ENCODE data around the gene DNAH14.
"Not testable (repeated sequence)": the region's sequence is repeated elsewhere in the genome, so short reads cannot be mapped to it uniquely, and the experiment has no call there.

Gene DNAH14

DNA sequence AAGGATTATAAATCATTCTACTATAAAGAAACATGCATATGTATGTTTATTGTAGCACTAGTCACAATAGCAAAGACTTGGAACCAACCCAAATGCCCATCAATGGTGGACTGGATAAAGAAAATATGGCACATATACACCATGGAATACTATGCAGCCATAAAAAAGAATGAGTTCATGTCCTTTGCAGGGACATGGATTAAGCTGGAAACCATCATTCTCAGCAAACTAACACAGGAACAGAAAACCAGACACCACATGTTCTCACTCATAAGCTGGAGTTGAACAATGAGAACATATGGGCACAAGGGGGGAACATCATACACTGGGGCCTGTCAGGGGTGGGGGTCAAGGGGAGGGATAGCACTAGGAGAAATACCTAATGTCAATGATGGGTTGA is 300.0 kb downstream of the DNAH14 start:
- not testable (repeated sequence) for H3K36me3 ChIP-seq (ENCODE audit: control insufficient read depth, insufficient read depth, low read length); H3K27me3 ChIP-seq (ENCODE audit: control insufficient read depth, insufficient read depth, low read length, poor library complexity, severe bottlenecking); H3K9me3 ChIP-seq (ENCODE audit: control insufficient read depth, low read length); H3K4me3 ChIP-seq (ENCODE audit: insufficient read depth, low read depth, low read length); H3K4me1 ChIP-seq (ENCODE audit: control insufficient read depth, insufficient read depth, low read length); H3K27ac ChIP-seq (ENCODE audit: insufficient read depth, low read depth, low read length, poor library complexity, severe bottlenecking)

DNA sequence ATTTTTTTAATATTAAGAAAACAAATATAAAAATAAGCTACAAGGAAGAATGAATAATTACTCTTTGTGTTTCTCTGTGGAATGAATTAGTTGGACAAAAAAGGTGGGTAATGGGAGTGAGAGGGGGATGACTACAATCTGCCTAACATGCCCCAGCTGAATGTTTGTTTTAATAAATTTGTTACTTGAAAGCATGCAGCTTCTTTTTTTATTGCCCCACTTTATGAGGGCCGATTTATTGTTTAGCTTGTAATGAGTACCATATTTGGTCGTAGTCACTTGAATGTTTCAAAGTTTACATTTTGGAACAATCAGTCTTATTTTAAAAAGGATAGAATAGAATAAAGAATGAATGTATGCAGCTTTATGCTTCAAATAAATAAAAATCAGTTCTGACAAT is 301.0 kb downstream of the DNAH14 start:
- Histone ChIP-seq H3K27me3 (ENCODE audit: control insufficient read depth, insufficient read depth, low read length, poor library complexity, severe bottlenecking) (no peaks in the 10 kb centered on the region), H3K27ac (ENCODE audit: insufficient read depth, low read depth, low read length, poor library complexity, severe bottlenecking) (no peak overlapping the region), H3K36me3 (ENCODE audit: control insufficient read depth, insufficient read depth, low read length) (no peaks in the 10 kb centered on the region), H3K4me1 (ENCODE audit: control insufficient read depth, insufficient read depth, low read length) (no peaks in the 10 kb centered on the region), H3K9me3 (ENCODE audit: control insufficient read depth, low read length) (no peaks in the 10 kb centered on the region), H3K4me3 (ENCODE audit: insufficient read depth, low read depth, low read length) (no peak overlapping the region)
- 83 to 100% methylated on average over 1 to 2 of the region's 2 CpGs for WGBS, 2 experiments

DNA sequence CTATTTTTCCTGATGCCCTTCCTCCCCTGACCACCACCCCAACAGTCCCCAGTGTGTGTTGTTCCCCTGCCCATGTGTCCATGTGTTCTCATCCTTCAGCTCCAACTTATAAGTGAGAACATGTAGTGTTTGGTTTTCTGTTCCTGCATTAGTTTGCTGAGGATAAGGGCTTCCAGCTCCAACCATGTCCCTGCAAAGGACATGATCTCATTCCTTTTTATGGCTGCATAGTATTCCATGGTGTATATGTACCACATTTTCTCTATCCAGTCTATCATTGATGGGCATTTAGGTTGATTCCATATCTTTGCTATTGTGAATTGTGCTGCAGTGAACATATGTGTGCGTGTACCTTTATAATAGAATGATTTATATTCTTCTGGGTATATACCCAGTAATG is 303.5 kb downstream of the DNAH14 start:
- WGBS, 2 experiments, result 88 to 100% methylated on average over 1 of the region's 1 CpG
- not testable (repeated sequence) for H3K9me3 ChIP-seq (ENCODE audit: control insufficient read depth, low read length); H3K36me3 ChIP-seq (ENCODE audit: control insufficient read depth, insufficient read depth, low read length); H3K27me3 ChIP-seq (ENCODE audit: control insufficient read depth, insufficient read depth, low read length, poor library complexity, severe bottlenecking); H3K27ac ChIP-seq (ENCODE audit: insufficient read depth, low read depth, low read length, poor library complexity, severe bottlenecking); H3K4me1 ChIP-seq (ENCODE audit: control insufficient read depth, insufficient read depth, low read length); H3K4me3 ChIP-seq (ENCODE audit: insufficient read depth, low read depth, low read length)

DNA sequence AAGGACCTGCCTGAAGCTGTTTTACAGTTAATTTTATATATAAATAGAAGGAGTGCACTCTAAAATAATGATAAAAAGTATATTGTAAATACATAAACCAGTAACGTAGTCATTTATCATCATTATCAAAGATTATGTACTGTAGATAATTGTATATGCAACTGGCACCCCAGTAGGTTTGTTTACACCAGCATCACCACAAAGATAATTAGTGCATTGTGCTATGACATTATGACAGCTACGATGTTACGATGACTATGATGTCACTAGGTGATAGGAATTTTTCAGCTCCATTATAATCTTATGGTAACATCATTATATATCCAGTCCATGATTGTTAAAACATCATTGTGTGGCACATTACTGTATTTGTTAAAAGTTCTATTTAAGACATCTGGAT is 313.1 kb downstream of the DNAH14 start:
- no peaks in the 10 kb centered on the region for H3K36me3 ChIP-seq (ENCODE audit: control insufficient read depth, insufficient read depth, low read length)
- H3K4me3 ChIP-seq (ENCODE audit: insufficient read depth, low read depth, low read length), result no peak overlapping the region
- H3K27me3 ChIP-seq (ENCODE audit: control insufficient read depth, insufficient read depth, low read length, poor library complexity, severe bottlenecking), result no peaks in the 10 kb centered on the region
- H3K27ac ChIP-seq (ENCODE audit: insufficient read depth, low read depth, low read length, poor library complexity, severe bottlenecking), result no peak overlapping the region
- no peaks in the 10 kb centered on the region for H3K4me1 ChIP-seq (ENCODE audit: control insufficient read depth, insufficient read depth, low read length)
- H3K9me3 ChIP-seq (ENCODE audit: control insufficient read depth, low read length), result no peaks in the 10 kb centered on the region
- WGBS, 2 experiments, result 97 to 100% methylated on average over 2 to 3 of the region's 3 CpGs

DNA sequence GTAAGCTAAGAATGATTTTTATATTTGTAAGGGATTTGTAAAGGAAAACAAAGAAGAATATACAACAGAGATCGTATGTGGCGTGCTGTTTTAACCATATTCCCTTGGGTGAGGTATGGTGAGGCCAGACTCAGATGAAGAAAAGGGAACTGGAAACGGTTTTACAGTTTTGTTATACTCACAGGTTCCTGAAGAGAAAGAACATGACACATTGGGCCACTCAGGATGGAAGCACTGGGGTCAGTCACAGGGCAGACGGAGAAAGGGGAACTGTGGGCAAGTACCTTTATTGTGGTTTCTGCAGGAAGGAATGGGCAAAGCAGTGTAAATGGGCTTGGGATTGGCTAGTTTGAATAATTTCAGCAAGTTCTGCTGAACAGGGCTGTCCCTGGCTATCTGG is 321.0 kb downstream of the DNAH14 start:
- WGBS, 2 experiments, result 88 to 90% methylated on average over 4 of the region's 4 CpGs
- Histone ChIP-seq H3K27ac (ENCODE audit: insufficient read depth, low read depth, low read length, poor library complexity, severe bottlenecking) (no peak overlapping the region), H3K4me1 (ENCODE audit: control insufficient read depth, insufficient read depth, low read length) (no peaks in the 10 kb centered on the region), H3K4me3 (ENCODE audit: insufficient read depth, low read depth, low read length) (no peak overlapping the region), H3K36me3 (ENCODE audit: control insufficient read depth, insufficient read depth, low read length) (no peaks in the 10 kb centered on the region), H3K9me3 (ENCODE audit: control insufficient read depth, low read length) (no peaks in the 10 kb centered on the region), H3K27me3 (ENCODE audit: control insufficient read depth, insufficient read depth, low read length, poor library complexity, severe bottlenecking) (no peaks in the 10 kb centered on the region)

DNA sequence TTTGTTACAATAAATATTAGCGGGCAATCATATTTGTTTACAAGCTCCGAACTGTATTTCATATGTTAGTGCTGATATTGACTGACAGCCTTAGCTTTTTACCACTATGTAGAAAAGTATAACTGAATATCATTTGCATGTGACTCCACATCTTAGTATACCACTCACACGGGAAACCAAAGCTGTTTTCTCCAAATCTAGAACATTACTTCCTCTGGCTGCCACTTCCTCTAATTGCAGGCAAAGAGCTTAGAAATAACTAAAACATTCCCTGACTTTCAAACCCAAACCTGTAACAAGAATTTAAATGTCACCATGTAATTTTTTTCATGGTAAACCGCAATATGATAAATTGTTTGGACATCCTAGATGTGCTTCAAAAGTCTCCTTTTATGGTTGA is 323.7 kb downstream of the DNAH14 start:
- WGBS, 2 experiments, result 87 to 90% methylated on average over 1 to 3 of the region's 4 CpGs
- no peak overlapping the region for H3K27ac ChIP-seq (ENCODE audit: insufficient read depth, low read depth, low read length, poor library complexity, severe bottlenecking)
- H3K4me1 ChIP-seq (ENCODE audit: control insufficient read depth, insufficient read depth, low read length), result no peaks in the 10 kb centered on the region
- no peaks in the 10 kb centered on the region for H3K36me3 ChIP-seq (ENCODE audit: control insufficient read depth, insufficient read depth, low read length)
- no peaks in the 10 kb centered on the region for H3K27me3 ChIP-seq (ENCODE audit: control insufficient read depth, insufficient read depth, low read length, poor library complexity, severe bottlenecking)
- H3K4me3 ChIP-seq (ENCODE audit: insufficient read depth, low read depth, low read length), result no peak overlapping the region
- no peaks in the 10 kb centered on the region for H3K9me3 ChIP-seq (ENCODE audit: control insufficient read depth, low read length)

DNA sequence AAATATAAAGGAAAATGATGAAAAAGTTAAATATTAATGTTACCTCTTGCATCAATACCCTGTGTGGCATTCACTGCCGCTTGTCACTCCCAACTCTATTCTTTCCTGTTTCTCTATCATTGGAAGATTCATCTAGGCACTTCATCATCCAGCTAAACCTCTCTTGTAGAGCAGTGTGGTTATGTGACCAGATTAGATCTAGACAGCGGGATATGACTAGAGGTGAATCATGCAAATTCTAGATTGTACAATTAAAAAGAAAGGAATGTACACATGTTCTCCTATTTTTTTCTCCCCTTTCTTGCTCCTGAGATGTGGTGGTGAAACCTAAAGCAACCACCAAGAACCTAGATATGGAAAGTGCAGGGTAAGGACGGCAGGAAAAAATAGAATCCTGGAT is 324.3 kb downstream of the DNAH14 start:
- H3K36me3 ChIP-seq (ENCODE audit: control insufficient read depth, insufficient read depth, low read length), result no peaks in the 10 kb centered on the region
- no peaks in the 10 kb centered on the region for H3K9me3 ChIP-seq (ENCODE audit: control insufficient read depth, low read length)
- no peaks in the 10 kb centered on the region for H3K4me1 ChIP-seq (ENCODE audit: control insufficient read depth, insufficient read depth, low read length)
- H3K4me3 ChIP-seq (ENCODE audit: insufficient read depth, low read depth, low read length), result no peak overlapping the region
- no peaks in the 10 kb centered on the region for H3K27me3 ChIP-seq (ENCODE audit: control insufficient read depth, insufficient read depth, low read length, poor library complexity, severe bottlenecking)
- 97% methylated on average over 3 of the region's 3 CpGs for WGBS, 2 experiments
- no peak overlapping the region for H3K27ac ChIP-seq (ENCODE audit: insufficient read depth, low read depth, low read length, poor library complexity, severe bottlenecking)

DNA sequence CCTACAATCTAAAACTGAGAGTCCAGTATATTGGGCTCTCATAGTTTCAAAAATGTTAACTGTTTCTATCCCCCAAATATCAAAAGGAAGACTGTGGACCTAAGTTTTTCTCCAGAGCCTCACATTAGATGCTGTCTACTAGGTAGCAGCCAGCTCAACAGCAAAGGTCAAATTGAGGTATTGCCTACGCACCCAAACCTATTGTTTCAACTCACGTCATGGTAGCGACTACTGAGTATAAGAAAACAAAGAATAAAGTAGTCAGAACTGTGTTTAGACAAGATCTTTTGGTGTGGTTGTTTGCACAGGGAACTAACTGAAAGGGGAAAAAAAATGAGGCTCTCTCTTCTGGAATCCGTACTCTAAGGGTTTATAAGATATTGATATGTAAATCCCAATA is 325.2 kb downstream of the DNAH14 start:
- H3K27ac ChIP-seq (ENCODE audit: insufficient read depth, low read depth, low read length, poor library complexity, severe bottlenecking), result no peak overlapping the region
- no peaks in the 10 kb centered on the region for H3K36me3 ChIP-seq (ENCODE audit: control insufficient read depth, insufficient read depth, low read length)
- no peaks in the 10 kb centered on the region for H3K9me3 ChIP-seq (ENCODE audit: control insufficient read depth, low read length)
- 86 to 92% methylated on average over 4 of the region's 4 CpGs for WGBS, 2 experiments
- no peaks in the 10 kb centered on the region for H3K4me1 ChIP-seq (ENCODE audit: control insufficient read depth, insufficient read depth, low read length)
- H3K4me3 ChIP-seq (ENCODE audit: insufficient read depth, low read depth, low read length), result no peak overlapping the region
- H3K27me3 ChIP-seq (ENCODE audit: control insufficient read depth, insufficient read depth, low read length, poor library complexity, severe bottlenecking), result no peaks in the 10 kb centered on the region

DNA sequence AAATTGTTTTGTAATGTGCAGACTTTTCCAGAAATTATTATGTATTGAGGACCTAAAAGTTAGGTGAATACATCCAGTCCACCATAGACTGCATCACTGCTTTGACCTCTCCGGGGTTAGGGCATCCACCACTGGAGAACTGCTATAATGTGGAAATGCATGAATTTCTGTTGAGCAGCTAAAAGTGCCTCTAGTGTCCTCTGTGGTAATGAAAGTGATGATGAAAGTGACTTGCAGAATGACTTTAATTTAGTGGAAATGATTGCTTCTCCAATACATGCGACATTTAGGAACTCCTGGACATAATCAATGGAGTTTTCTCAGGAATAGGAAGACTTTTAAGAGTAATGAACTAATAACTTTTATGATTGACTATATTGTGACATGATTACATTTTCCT is 327.6 kb downstream of the DNAH14 start:
- no peaks in the 10 kb centered on the region for H3K27me3 ChIP-seq (ENCODE audit: control insufficient read depth, insufficient read depth, low read length, poor library complexity, severe bottlenecking)

DNA sequence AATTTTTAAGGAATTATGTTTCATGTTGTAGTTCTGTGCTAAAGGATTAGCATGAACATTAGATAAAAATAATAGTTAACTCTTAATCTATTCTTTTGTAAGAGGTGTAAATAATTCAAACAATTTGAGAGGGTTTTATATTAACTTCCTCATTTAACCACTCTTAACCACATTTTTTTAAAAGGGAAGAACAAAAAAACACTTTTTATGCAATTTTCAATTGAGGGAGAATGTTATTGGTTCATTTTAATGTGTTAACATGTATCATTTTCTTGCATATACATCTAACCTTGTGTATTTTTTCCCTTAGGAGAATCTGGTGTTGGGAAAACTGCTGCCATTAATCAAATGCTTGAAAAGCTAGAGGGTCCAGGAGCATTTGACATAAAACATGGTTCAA is 329.3 kb downstream of the DNAH14 start:
- Histone ChIP-seq H3K27ac (ENCODE audit: insufficient read depth, low read depth, low read length, poor library complexity, severe bottlenecking) (no peak overlapping the region), H3K36me3 (ENCODE audit: control insufficient read depth, insufficient read depth, low read length) (no peaks in the 10 kb centered on the region), H3K27me3 (ENCODE audit: control insufficient read depth, insufficient read depth, low read length, poor library complexity, severe bottlenecking) (no peaks in the 10 kb centered on the region), H3K4me3 (ENCODE audit: insufficient read depth, low read depth, low read length) (no peak overlapping the region), H3K4me1 (ENCODE audit: control insufficient read depth, insufficient read depth, low read length) (no peaks in the 10 kb centered on the region), H3K9me3 (ENCODE audit: control insufficient read depth, low read length) (no peaks in the 10 kb centered on the region)

More for the DNA sequence above, 327.6 kb downstream of the DNAH14 start:
- Histone ChIP-seq H3K36me3 (ENCODE audit: control insufficient read depth, insufficient read depth, low read length) (no peaks in the 10 kb centered on the region), H3K9me3 (ENCODE audit: control insufficient read depth, low read length) (no peaks in the 10 kb centered on the region), H3K27ac (ENCODE audit: insufficient read depth, low read depth, low read length, poor library complexity, severe bottlenecking) (no peak overlapping the region), H3K4me3 (ENCODE audit: insufficient read depth, low read depth, low read length) (no peak overlapping the region), H3K4me1 (ENCODE audit: control insufficient read depth, insufficient read depth, low read length) (no peaks in the 10 kb centered on the region)
- 76 to 80% methylated on average over 2 of the region's 2 CpGs for WGBS, 2 experiments

DNA sequence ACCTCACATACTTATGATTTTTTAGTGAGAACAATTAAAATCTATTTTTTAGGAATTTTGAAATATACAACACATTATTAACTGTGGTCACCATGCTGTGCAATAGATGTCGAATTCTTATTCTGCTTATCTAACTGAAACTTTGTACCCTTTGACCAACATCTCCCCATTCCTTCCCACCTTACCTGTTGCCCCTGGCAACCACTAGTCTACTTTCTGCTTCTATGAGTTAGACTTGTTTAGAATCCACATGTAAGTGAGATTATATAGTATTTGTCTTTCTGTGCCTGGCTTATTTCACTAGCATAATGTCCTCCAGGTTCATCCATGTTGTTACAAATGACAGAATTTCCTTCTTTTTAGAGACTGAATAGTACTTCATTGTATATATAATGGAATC is 330.1 kb downstream of the DNAH14 start:
- H3K4me1 ChIP-seq (ENCODE audit: control insufficient read depth, insufficient read depth, low read length), result no peaks in the 10 kb centered on the region
- H3K36me3 ChIP-seq (ENCODE audit: control insufficient read depth, insufficient read depth, low read length), result no peaks in the 10 kb centered on the region
- 90 to 100% methylated on average over 1 of the region's 1 CpG for WGBS, 2 experiments
- no peak overlapping the region for H3K27ac ChIP-seq (ENCODE audit: insufficient read depth, low read depth, low read length, poor library complexity, severe bottlenecking)
- H3K9me3 ChIP-seq (ENCODE audit: control insufficient read depth, low read length), result no peaks in the 10 kb centered on the region
- H3K4me3 ChIP-seq (ENCODE audit: insufficient read depth, low read depth, low read length), result no peak overlapping the region
- H3K27me3 ChIP-seq (ENCODE audit: control insufficient read depth, insufficient read depth, low read length, poor library complexity, severe bottlenecking), result no peaks in the 10 kb centered on the region
